ENCODE results near the gene PTPN21. TPM values are rescaled to one million over a fixed set of nuclear protein-coding genes. Genes with fewer than 3 reads are reported as not detected.

The PTPN21 gene
- total and polyA plus RNA-seq, 9 of the 15 experiments (the other 6 are each of a cell fraction or from before 2014, with no cell fraction given), result 0.06 to 1.9 (median 0.94) TPM

GRCh38 chr14:88576222-88576621 lies 21.4 kb upstream of the PTPN21 start:
- no TSS peak for BruUV-seq (replicated peaks)
- 91% methylated on average over 5 of the region's 5 CpGs for WGBS (ENCODE audit: insufficient coverage, low coverage, missing lambda C conversion rate)
- POLR2A ChIA-PET, result no interaction called here
- no peak for TF ChIP-seq RBM34 (IDR thresholded peaks at IDR 0.05; ENCODE audit: borderline replicate concordance, insufficient read depth, low read length)
- no peak for TF ChIP-seq KAT2B (IDR thresholded peaks at IDR 0.05; ENCODE audit: low read depth, low read length)
- TF ChIP-seq ATF2 (CRISPR knock-in tag; IDR thresholded peaks at IDR 0.05), result no peak
- no peak for TF ChIP-seq ZNF740 (CRISPR knock-in tag; IDR thresholded peaks at IDR 0.05)
- no peak for TF ChIP-seq ZNF740 (tag; IDR thresholded peaks at IDR 0.05)
- no peak for TF ChIP-seq FOXP1 (CRISPR knock-in tag; IDR thresholded peaks at IDR 0.05)
- TF ChIP-seq CTCFL (IDR thresholded peaks at IDR 0.05; ENCODE audit: borderline replicate concordance, insufficient read depth, low read depth, low read length, poor library complexity, severe bottlenecking), result no peak
- TF ChIP-seq ZBTB1 (CRISPR knock-in tag; IDR thresholded peaks at IDR 0.05; ENCODE audit: borderline replicate concordance, low read depth), result no peak
- no peak for TF ChIP-seq HDAC6 (IDR thresholded peaks at IDR 0.05; ENCODE audit: low read depth, low read length)
- TF ChIP-seq ZNF354B (CRISPR knock-in tag; IDR thresholded peaks at IDR 0.05), result no peak
- TF ChIP-seq NR4A1 (CRISPR knock-in tag; IDR thresholded peaks at IDR 0.05), result no peak
- no peak for TF ChIP-seq NR4A1 (tag; IDR thresholded peaks at IDR 0.05)
- no peak for TF ChIP-seq TEAD1 (CRISPR knock-in tag; IDR thresholded peaks at IDR 0.05)
- TF ChIP-seq CBFA2T3 (IDR thresholded peaks at IDR 0.05), result no peak
- TF ChIP-seq CREB3 (tag; conservative IDR thresholded peaks at IDR 0.05; ENCODE audit: low read depth), result no peak
- TF ChIP-seq MAFF (IDR thresholded peaks at IDR 0.05; ENCODE audit: low read length), result no peak

More at GRCh38 chr14:88576222-88576621, 21.4 kb upstream of the PTPN21 start:
- FAIRE-seq (no peak), DNase-seq (ENCODE audit: extremely low read depth in 1 of 4, low spot score in 3 of 4) (no peak), ATAC-seq (no peak)
- H3K9me1 ChIP-seq (ENCODE audit: control insufficient read depth, insufficient read depth, low read length), result no peaks in the 10 kb centered on the region
- CTCF ChIA-PET (ENCODE audit: low intra/inter-chr PET ratio), result no interaction called here
- no peak overlapping the region for H3K4me2 ChIP-seq (ENCODE audit: insufficient read depth, low read length)
- H3K27ac ChIP-seq (ENCODE audit: extremely low read depth, low read depth, low read length), result no peak overlapping the region
- no peaks in the 10 kb centered on the region for H3K27me3 ChIP-seq (ENCODE audit: control insufficient read depth in 2 of 2, insufficient read depth in 2 of 2, low read length in 2 of 2)
- H2AFZ ChIP-seq (ENCODE audit: low read depth, low read length), result no peak overlapping the region
- no peaks in the 10 kb centered on the region for H3K9me3 ChIP-seq (replicated peaks; ENCODE audit: control insufficient read depth, insufficient read depth, low read depth, low read length)
- H3K4me1 ChIP-seq (replicated peaks in 1 of 2; ENCODE audit: control insufficient read depth in 2 of 2, insufficient read depth in 2 of 2, low read length in 2 of 2), result no peaks in the 10 kb centered on the region
- no peaks in the 10 kb centered on the region for H4K20me1 ChIP-seq (replicated peaks; ENCODE audit: control insufficient read depth, insufficient read depth, low read length)
- in situ Hi-C loops (cut with MboI) (no loop called here), intact Hi-C loops (cut with micrococcal nuclease) (no loop called here)
- H3K4me3 ChIP-seq, result no peak overlapping the region
- no peak overlapping the region for H3K9ac ChIP-seq (ENCODE audit: insufficient read depth in 1 of 2, low read depth in 2 of 2, low read length in 2 of 2)
- H3K79me2 ChIP-seq (ENCODE audit: control insufficient read depth, insufficient read depth, low read length), result no peaks in the 10 kb centered on the region
- peaks cover 74% of the 10 kb centered on the region; the same call in 1 of the 3 replicates for H3K36me3 ChIP-seq (ENCODE audit: control insufficient read depth, insufficient read depth, low read length)
